Activated naive CD4-positive, alpha-beta T cell treated with anti-CD3 and anti-CD28 coated beads, Interleukin-2, amount 50 U/mL, for 16 hours (primary cell): ENCODE results near the gene ACY1.
A peak's percentile ranks its signal among the peaks of the same experiment; 100 is the strongest.

ENCODE experiments used
- DNase-seq: peaks from one replicate; pipeline ENCODE4 v3.0.0-alpha.2; 2020

Gene ACY1

GRCh38 chr3:51946796-51947195 is 36.5 kb upstream of the ACY1 start:
- DNase-seq, result no peak

GRCh38 chr3:51947215-51947900 is 36.0 kb upstream of the ACY1 start:
- DNase-seq, result no peak

- DNase-seq, result no peak
Observed at GRCh38 chr3:51948016-51948580, 35.2 kb upstream of the ACY1 start.

GRCh38 chr3:51949121-51949520 is 34.2 kb upstream of the ACY1 start:
- DNase-seq, result no peak

- no peak for DNase-seq
Observed at GRCh38 chr3:51950899-51951298, 32.4 kb upstream of the ACY1 start.

- DNase-seq, result no peak
Observed at GRCh38 chr3:51953445-51953844, 29.9 kb upstream of the ACY1 start.

GRCh38 chr3:51954105-51954504 is 29.2 kb upstream of the ACY1 start:
- no peak for DNase-seq

- DNase-seq, result no peak
Observed at GRCh38 chr3:51954713-51955112, 28.6 kb upstream of the ACY1 start.

GRCh38 chr3:51955175-51955892 is 28.0 kb upstream of the ACY1 start, which contains the start of gene GPR62:
Gene GPR62 (plus strand): TSS chr3:51955381. CDS start chr3:51955653, 272 bp downstream.
- DNase-seq, result no peak

GRCh38 chr3:51955893-51956770 is 27.2 kb upstream of the ACY1 start:
- DNase-seq, result peak; percentile 56

- no peak for DNase-seq
Observed at GRCh38 chr3:51957520-51958205, 25.7 kb upstream of the ACY1 start.

- no peak for DNase-seq
Observed at GRCh38 chr3:51958603-51959521, 24.5 kb upstream of the ACY1 start.

GRCh38 chr3:51959651-51960050 is 23.7 kb upstream of the ACY1 start:
- DNase-seq, result no peak

GRCh38 chr3:51960386-51960785 is 22.9 kb upstream of the ACY1 start:
- no peak for DNase-seq

GRCh38 chr3:51961011-51961410 is 22.3 kb upstream of the ACY1 start:
- DNase-seq, result no peak

GRCh38 chr3:51961602-51962569 is 21.4 kb upstream of the ACY1 start:
- DNase-seq, result no peak

GRCh38 chr3:51962854-51963530 is 20.3 kb upstream of the ACY1 start:
- no peak for DNase-seq

- DNase-seq, result no peak
Observed at GRCh38 chr3:51963951-51964451, 19.3 kb upstream of the ACY1 start.

GRCh38 chr3:51964521-51964920 is 18.8 kb upstream of the ACY1 start:
- DNase-seq, result no peak
